Endodermal cell (in vitro differentiated cells): ENCODE results near the gene SPACA7. TPM values are rescaled to one million over a fixed set of nuclear protein-coding genes. Genes with fewer than 3 reads are reported as not detected.

Experiments used
- DNase-seq: peaks from one replicate; pipeline ENCODE4 v3.0.0-alpha.2; 2017
- H3K27ac ChIP-seq: 2 replicates; pipeline ENCODE4 v1.5.1; 2013; ENCODE audit warnings: mild to moderate bottlenecking, low read depth, low read length, moderate library complexity
- H3K27me3 ChIP-seq: 2 replicates; pipeline ENCODE4 v1.6.1; 2013; ENCODE audit warnings: mild to moderate bottlenecking, low read length, moderate library complexity; ENCODE audit not compliant: insufficient read depth, control insufficient read depth, poor library complexity, severe bottlenecking
- H3K36me3 ChIP-seq: 2 replicates; pipeline ENCODE4 v1.7.0; 2013; ENCODE audit warnings: mild to moderate bottlenecking, low read length, moderate library complexity; ENCODE audit not compliant: control insufficient read depth, insufficient read depth
- H3K4me1 ChIP-seq: one replicate; pipeline ENCODE4 v1.7.0; 2013; ENCODE audit warnings: low read length; ENCODE audit not compliant: control insufficient read depth, insufficient read depth
- H3K4me3 ChIP-seq: 2 replicates; pipeline ENCODE4 v1.5.1; 2013; ENCODE audit warnings: mild to moderate bottlenecking, low read length, moderate library complexity
- H3K9ac ChIP-seq: 2 replicates; pipeline ENCODE4 v1.6.1; 2013; ENCODE audit warnings: mild to moderate bottlenecking, low read length, moderate library complexity; ENCODE audit not compliant: poor library complexity, severe bottlenecking; ENCODE audit errors: extremely low read depth
- H3K9me3 ChIP-seq: 2 replicates; pipeline ENCODE4 v1.6.1; 2013; ENCODE audit warnings: mild to moderate bottlenecking, low read length, moderate library complexity; ENCODE audit not compliant: control insufficient read depth
- H3K27ac Mint-ChIP-seq: 2 replicates; pipeline ENCODE4 v1.8.0; 2020; ENCODE audit warnings: mixed read lengths
- H3K27me3 Mint-ChIP-seq: 2 replicates; pipeline ENCODE4 v1.8.0; 2021; ENCODE audit warnings: mild to moderate bottlenecking, mixed read lengths; ENCODE audit not compliant: insufficient read depth
- H3K36me3 Mint-ChIP-seq: 2 replicates; pipeline ENCODE4 v1.8.0; 2020; ENCODE audit warnings: low read depth, mixed read lengths
- H3K4me1 Mint-ChIP-seq: 2 replicates; pipeline ENCODE4 v1.8.0; 2020; ENCODE audit warnings: mixed read lengths
- H3K4me3 Mint-ChIP-seq: 2 replicates; pipeline ENCODE4 v1.8.0; 2020; ENCODE audit warnings: mild to moderate bottlenecking, moderate library complexity, mixed read lengths
- H3K9me3 Mint-ChIP-seq: 2 replicates; pipeline ENCODE4 v1.8.0; 2020; ENCODE audit warnings: mild to moderate bottlenecking, mixed read lengths
- WGBS, 2 experiments: methylation state at CpG; one replicate each; pipeline versions ENCODE4 v1.1.5 to v1.1.7; 2013; ENCODE audit warnings: missing lambda C conversion rate in 2 of 2, mixed read lengths in 1 of 2; ENCODE audit not compliant: insufficient coverage in 1 of 2, insufficient read length in 1 of 2; 5-methylcytosine and 5-hydroxymethylcytosine counted together
- total RNA-seq, 2 donors: library from RNA; stranded (reverse); fragmentation: NEBNext Ultra II Directional in 1 of 2; extraction: Animal tissue kit (Norgen Biotek cat#: 25700) in 1 of 2; gene quantifications; 2 replicates in 1 of 2; 3 replicates in 1 of 2; pipeline ENCODE4 v1.2.1, GENCODE V29; 2021
- TF ChIP-seq, protein P1 (sequence below): fragments of 200-600 bp; sonication (generic); conservative IDR thresholded peaks from 2 replicates; pipeline ENCODE4 v1.5.0; 2021; ENCODE audit warnings: antibody characterized with exemption, mild to moderate bottlenecking

The SPACA7 gene
- total RNA-seq, 2 donors from 2014 or later = not detected

DNA sequence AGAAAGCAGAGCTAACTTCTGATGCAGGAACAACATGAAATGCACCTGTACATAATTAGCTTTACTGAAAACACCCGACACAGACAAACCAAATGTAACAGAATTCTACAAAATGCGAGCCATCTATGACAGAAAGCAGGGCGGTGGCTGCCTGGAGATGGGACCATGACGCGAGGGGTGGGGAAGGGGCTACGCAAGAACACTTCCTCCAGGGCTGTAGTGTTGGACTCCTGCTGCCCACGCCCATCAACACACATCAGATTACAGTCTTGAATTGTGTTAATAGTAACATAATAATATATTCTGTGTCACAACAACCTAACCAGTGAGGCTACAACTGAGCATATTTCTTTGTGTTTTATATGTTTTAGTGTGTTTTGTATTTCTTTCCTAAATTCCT, 103.2 kb downstream of the SPACA7 start:
- no peak overlapping the region for H3K27ac Mint-ChIP-seq
- Histone ChIP-seq H3K4me3 (no peak overlapping the region), H3K27ac (no peak overlapping the region), H3K36me3 (no peaks in the 10 kb centered on the region), H3K27me3 (no peaks in the 10 kb centered on the region), H3K9ac (no peak overlapping the region), H3K9me3 (no peaks in the 10 kb centered on the region), H3K4me1 (no peaks in the 10 kb centered on the region)
- WGBS, 2 experiments = 89 to 93% methylated on average over 3 to 7 of the region's 7 CpGs
- no peak for DNase-seq
- no peaks in the 10 kb centered on the region for H3K27me3 Mint-ChIP-seq
- H3K36me3 Mint-ChIP-seq = peaks cover 2% of the 10 kb centered on the region
- H3K4me3 Mint-ChIP-seq = no peak overlapping the region
- H3K9me3 Mint-ChIP-seq = no peaks in the 10 kb centered on the region
- no peaks in the 10 kb centered on the region for H3K4me1 Mint-ChIP-seq
- TF ChIP-seq, protein P1, sequence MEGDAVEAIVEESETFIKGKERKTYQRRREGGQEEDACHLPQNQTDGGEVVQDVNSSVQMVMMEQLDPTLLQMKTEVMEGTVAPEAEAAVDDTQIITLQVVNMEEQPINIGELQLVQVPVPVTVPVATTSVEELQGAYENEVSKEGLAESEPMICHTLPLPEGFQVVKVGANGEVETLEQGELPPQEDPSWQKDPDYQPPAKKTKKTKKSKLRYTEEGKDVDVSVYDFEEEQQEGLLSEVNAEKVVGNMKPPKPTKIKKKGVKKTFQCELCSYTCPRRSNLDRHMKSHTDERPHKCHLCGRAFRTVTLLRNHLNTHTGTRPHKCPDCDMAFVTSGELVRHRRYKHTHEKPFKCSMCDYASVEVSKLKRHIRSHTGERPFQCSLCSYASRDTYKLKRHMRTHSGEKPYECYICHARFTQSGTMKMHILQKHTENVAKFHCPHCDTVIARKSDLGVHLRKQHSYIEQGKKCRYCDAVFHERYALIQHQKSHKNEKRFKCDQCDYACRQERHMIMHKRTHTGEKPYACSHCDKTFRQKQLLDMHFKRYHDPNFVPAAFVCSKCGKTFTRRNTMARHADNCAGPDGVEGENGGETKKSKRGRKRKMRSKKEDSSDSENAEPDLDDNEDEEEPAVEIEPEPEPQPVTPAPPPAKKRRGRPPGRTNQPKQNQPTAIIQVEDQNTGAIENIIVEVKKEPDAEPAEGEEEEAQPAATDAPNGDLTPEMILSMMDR = no peak

DNA sequence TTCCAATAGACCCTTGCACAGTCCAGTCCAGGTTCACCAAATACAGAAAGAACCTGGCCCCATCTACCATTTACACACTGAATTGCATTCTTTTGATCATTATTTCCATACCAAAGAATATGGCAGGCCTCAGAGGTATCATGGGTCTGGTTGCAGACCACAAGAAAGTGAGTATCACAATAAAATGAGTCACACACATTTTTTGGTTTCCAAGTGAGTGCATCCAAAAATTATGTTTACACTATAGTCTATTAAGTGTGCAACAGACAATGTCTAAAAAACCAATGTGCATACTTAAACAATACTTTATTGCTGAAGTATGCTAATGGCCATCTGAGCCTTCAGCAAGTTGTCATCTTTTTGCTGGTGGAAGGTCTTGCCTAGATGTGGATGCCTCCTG, 105.3 kb downstream of the SPACA7 start:
- Histone ChIP-seq H3K27ac (no peak overlapping the region), H3K9ac (no peak overlapping the region), H3K4me1 (no peaks in the 10 kb centered on the region), H3K9me3 (no peaks in the 10 kb centered on the region), H3K36me3 (peaks cover 9% of the 10 kb centered on the region), H3K27me3 (no peaks in the 10 kb centered on the region), H3K4me3 (no peak overlapping the region)
- Mint-ChIP-seq H3K4me1 (no peaks in the 10 kb centered on the region), H3K27me3 (no peaks in the 10 kb centered on the region), H3K36me3 (peaks cover 11% of the 10 kb centered on the region), H3K27ac (no peak overlapping the region), H3K4me3 (no peak overlapping the region), H3K9me3 (no peaks in the 10 kb centered on the region)
- TF ChIP-seq, protein P1 = no peak
- DNase-seq = no peak

DNA sequence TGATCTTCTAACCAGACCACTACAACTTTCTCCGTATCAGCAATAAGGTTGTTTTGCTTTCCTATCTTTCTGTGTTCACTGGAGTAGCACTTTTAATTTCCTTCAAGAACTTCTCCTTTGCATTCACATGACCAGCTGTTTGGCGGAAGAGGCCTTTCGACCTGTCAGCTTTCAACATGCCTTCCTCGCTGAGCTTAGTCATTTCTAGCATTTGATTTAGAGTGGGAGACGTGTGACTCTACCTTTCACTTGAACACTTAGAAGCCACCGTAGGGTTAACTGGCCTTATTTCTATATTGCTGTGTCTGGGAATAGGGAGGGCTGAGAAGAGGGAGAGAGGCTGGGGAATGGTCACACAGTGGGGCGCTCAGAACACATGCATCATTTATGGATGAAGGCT, 107.1 kb downstream of the SPACA7 start:
- no peak for DNase-seq
- no peak overlapping the region for H3K9ac ChIP-seq
- Mint-ChIP-seq H3K36me3 (peaks cover 23% of the 10 kb centered on the region), H3K9me3 (no peaks in the 10 kb centered on the region), H3K4me1 (no peaks in the 10 kb centered on the region), H3K27me3 (no peaks in the 10 kb centered on the region), H3K4me3 (no peak overlapping the region), H3K27ac (no peak overlapping the region)
- 94 to 96% methylated on average over 6 to 7 of the region's 7 CpGs for WGBS, 2 experiments
- H3K36me3 ChIP-seq = peaks cover 9% of the 10 kb centered on the region
- no peaks in the 10 kb centered on the region for H3K4me1 ChIP-seq
- TF ChIP-seq, protein P1 = no peak
- no peak overlapping the region for H3K4me3 ChIP-seq
- no peak overlapping the region for H3K27ac ChIP-seq
- no peaks in the 10 kb centered on the region for H3K9me3 ChIP-seq
- H3K27me3 ChIP-seq = no peaks in the 10 kb centered on the region

Other genes with a start within 250 kb of the SPACA7 start
- gene TUBGCP3, start 211.8 kb downstream of the SPACA7 start, total RNA-seq = 10 to 100 TPM; 34.7 to 55.3 TPM